Posterior vena cava (tissue), 2 donors: Measurements from ENCODE around the gene DMKN. TPM values are rescaled to one million over a fixed set of nuclear protein-coding genes. Genes with fewer than 3 reads are reported as not detected.

Experiments used
- DNase-seq: peaks from one replicate; pipeline ENCODE4 v3.0.0-alpha.2; 2020; ENCODE audit warnings: low spot score
- intact Hi-C, 2 donors: fragments of 100-400 bp; cut with DNase I; formaldehyde crosslinking; loops; one replicate each; pipeline versions ENCODE4 v1.14.1 to v1.14.2; 2022 to 2023
- total RNA-seq, 2 donors: library from RNA; stranded (reverse); fragmentation: NEBNext Ultra II Directional; extraction: Animal tissue kit (Norgen Biotek cat#: 25700); gene quantifications; one replicate each; pipeline ENCODE4 v1.2.1, GENCODE V29; 2021
- donor health status: DM: yes; HTN: yes; CAD: no.
- donor health status: DM: yes; HTN: yes; CAD: no.

DMKN gene
- total RNA-seq, 2 donors from 2014 or later: 2.1 to 2.2 TPM

GRCh38 chr19:35507561-35507960 lies 5.9 kb downstream of the DMKN start:
- intact Hi-C loops: no loop called here
- DNase-seq: no peak

- no peak for DNase-seq
- intact Hi-C loops: no loop called here
Measured at GRCh38 chr19:35506011-35506410, 7.4 kb downstream of the DMKN start.

- no peak for DNase-seq
- intact Hi-C loops: no loop called here
Measured at GRCh38 chr19:35502751-35503150, 10.7 kb downstream of the DMKN start.

GRCh38 chr19:35501684-35502083 lies 11.8 kb downstream of the DMKN start:
- no peak for DNase-seq
- intact Hi-C loops: no loop called here

GRCh38 chr19:35500611-35501010 lies 12.8 kb downstream of the DMKN start:
- DNase-seq: no peak
- intact Hi-C loops: no loop called here

- intact Hi-C loops: loop anchor here (10.0 kb wide), 2 partner anchors 144 to 224 kb away; partner anchors contain the start of gene FFAR3 (in 2 of the 2)
Measured at GRCh38 chr19:35498984-35499527, 14.4 kb downstream of the DMKN start.

GRCh38 chr19:35498220-35498619 lies 15.2 kb downstream of the DMKN start:
- no peak for DNase-seq
- intact Hi-C loops: loop anchor here (10.0 kb wide), 2 partner anchors 143 to 223 kb away; partner anchors contain the start of gene FFAR3 (in 2 of the 2)

More at GRCh38 chr19:35498984-35499527, 14.4 kb downstream of the DMKN start:
- no peak for DNase-seq

DNA sequence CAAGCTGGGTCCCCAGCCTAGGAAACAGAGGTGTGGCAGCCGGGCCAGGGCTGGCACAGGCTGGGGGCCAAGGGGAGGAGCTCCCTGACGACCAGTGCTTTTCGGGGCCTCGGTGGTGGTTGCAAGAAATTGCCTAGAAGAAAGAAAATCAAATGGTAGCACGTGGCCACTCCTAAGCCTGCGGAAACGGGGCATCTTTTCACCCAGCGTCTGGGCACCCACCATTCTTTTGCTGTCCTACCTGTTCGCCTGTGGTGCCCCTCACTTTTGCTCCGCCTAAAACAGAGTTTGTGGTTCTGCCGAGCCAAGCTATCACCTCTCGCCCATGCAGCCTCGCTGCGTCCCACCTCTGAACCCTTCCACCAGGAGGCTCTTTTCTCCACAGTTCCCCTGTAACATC lies 16.0 kb downstream of the DMKN start:
- DNase-seq: no peak
- intact Hi-C loops: loop anchor here (10.0 kb wide), 2 partner anchors 143 to 223 kb away; partner anchors contain the start of gene FFAR3 (in 2 of the 2)

GRCh38 chr19:35495107-35496064 lies 18.1 kb downstream of the DMKN start:
- intact Hi-C loops: loop anchor here (10.0 kb wide), 2 partner anchors 141 to 221 kb away; partner anchors contain the start of gene FFAR3 (in 2 of the 2)
- peak; percentile 91 for DNase-seq

GRCh38 chr19:35493971-35494370 lies 19.5 kb downstream of the DMKN start:
- DNase-seq: no peak
- intact Hi-C loops: loop anchor here (10.0 kb wide), 2 partner anchors 139 to 219 kb away; partner anchors contain the start of gene FFAR3 (in 2 of the 2)

DNA sequence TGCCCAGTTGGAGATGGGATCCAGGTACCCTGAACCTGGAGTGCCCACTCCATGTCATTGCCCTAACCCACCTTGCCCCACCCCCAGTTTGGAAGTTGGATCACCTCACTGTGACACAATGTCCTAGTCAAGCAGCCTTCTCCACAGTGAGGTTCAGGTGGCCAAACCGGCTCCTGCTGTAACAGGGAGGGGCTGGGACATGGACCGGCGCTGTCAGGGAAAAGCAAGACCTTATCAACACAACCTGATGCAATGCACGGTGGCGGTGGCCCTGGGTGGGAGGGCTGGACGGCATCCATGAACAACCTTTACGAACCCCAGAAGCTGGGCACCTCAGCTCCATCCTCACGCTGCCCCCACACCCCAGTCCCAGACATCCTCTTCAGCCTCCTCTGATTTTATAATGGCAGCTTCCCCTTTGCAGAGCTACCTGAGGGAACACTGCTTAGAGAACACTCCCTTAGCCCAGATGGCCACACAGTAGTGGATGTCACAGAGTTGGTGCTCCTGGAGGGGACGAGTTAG lies 21.6 kb downstream of the DMKN start:
- intact Hi-C loops: loop anchor here (10.0 kb wide), 2 partner anchors 137 to 217 kb away; partner anchors contain the start of gene FFAR3 (in 2 of the 2)
- no peak for DNase-seq

- intact Hi-C loops: loop anchor here (10.0 kb wide), 2 partner anchors 136 to 216 kb away; partner anchors contain the start of gene FFAR3 (in 2 of the 2)
- no peak for DNase-seq
Measured at GRCh38 chr19:35490364-35490763, 23.1 kb downstream of the DMKN start, which contains the start of gene KRTDAP. Gene KRTDAP (minus strand): TSS chr19:35490464. CDS start chr19:35490442, 22 bp downstream.

DNA sequence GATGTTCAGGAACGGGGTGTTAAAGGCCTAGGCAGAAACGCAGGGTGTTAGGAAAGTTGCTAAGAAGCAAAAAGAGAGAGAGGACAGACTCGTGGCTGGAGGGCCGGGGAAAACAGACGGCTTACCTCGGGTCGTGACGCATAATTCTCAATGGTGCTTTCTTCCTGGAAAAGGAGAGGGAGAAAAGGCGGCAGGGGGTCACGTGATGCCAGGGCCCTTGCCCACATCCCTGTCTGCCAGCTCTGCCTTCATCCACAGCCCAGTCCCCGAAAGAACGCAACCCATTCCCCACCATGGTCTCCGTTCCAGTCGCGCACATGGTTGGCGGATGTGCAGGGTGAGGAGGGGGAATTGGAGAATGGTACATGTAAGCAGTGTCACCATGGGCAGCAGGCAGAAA lies 24.8 kb downstream of the DMKN start:
- DNase-seq: no peak
- intact Hi-C loops: no loop called here

- intact Hi-C loops: no loop called here
- no peak for DNase-seq
Measured at GRCh38 chr19:35487656-35488182, 25.7 kb downstream of the DMKN start.

GRCh38 chr19:35486268-35486708 lies 27.2 kb downstream of the DMKN start:
- intact Hi-C loops: no loop called here
- no peak for DNase-seq

GRCh38 chr19:35484252-35485036 lies 29.0 kb downstream of the DMKN start:
- intact Hi-C loops: no loop called here
- DNase-seq: no peak

DNA sequence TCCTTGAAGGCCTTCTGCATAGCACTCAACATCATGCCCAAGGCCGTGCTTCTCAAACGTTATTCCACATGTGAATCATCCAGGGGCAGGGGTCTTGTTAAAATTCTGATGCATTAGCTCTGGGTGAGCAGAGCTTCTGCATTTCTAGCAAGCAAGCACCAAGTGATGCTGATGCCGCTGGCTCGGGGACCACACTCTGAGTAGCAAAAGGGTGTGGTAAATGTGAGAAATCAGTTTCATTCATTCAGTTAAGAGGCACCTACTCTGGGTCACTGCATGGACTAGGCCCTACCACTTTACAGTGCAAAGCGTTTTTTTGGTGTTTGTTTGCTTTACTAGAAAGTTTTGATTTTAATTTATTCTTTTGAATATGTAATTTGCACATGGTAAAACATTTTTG lies 30.4 kb downstream of the DMKN start:
- intact Hi-C loops: loop anchor here in 1 of 2 donors (2.0 kb wide), 1 partner anchor 76 kb away; no protein-coding TSS in a partner anchor

More for the DNA sequence above, 30.4 kb downstream of the DMKN start:
- peak; percentile 31 for DNase-seq
